ENCODE measurements around the gene CEP55. TPM values are rescaled to one million over a fixed set of nuclear protein-coding genes. Genes with fewer than 3 reads are reported as not detected.

The CEP55 gene
- total and polyA plus RNA-seq, 2 of the 8 experiments (the other 6 are each of a cell fraction or from before 2014, with no cell fraction given): 7.0 to 19.6 TPM

- Histone ChIP-seq H3K56ac (replicated peaks; ENCODE audit: insufficient read length, low read depth, low read length) (no peak overlapping the region), H2BK20ac (ENCODE audit: low read length) (no peak overlapping the region), H4K20me1 (replicated peaks in 1 of 2; ENCODE audit: control insufficient read depth in 1 of 2, insufficient read depth in 2 of 2, low read length in 2 of 2) (no peaks in the 10 kb centered on the region), H2BK5ac (ENCODE audit: low read depth, low read length) (no peak overlapping the region), H2BK12ac (ENCODE audit: low read depth, low read length) (no peak overlapping the region), H4K8ac (ENCODE audit: extremely low read depth, insufficient read depth, low read length) (no peak overlapping the region), H2BK15ac (ENCODE audit: low read length) (no peak overlapping the region), H3K18ac (ENCODE audit: extremely low read depth, low read length) (no peak overlapping the region), H2AK5ac (ENCODE audit: low read depth, low read length) (no peak overlapping the region), H3K79me1 (ENCODE audit: low read depth, low read length) (no peaks in the 10 kb centered on the region), H2BK120ac (replicated peaks; ENCODE audit: low read depth, low read length) (no peak overlapping the region), H3K4me2 (ENCODE audit: insufficient read depth in 1 of 2, low read depth in 2 of 2, low read length in 2 of 2) (no peak overlapping the region), H3K27me3 (replicated peaks in 1 of 4; ENCODE audit: control insufficient read depth in 3 of 4, extremely low read depth in 1 of 4, insufficient read depth in 3 of 4, low read length in 3 of 4) (no peaks in the 10 kb centered on the region), H3K23me2 (ENCODE audit: low read depth, low read length) (no peaks in the 10 kb centered on the region), H3K4me3 (ENCODE audit: extremely low read depth in 1 of 4, insufficient read depth in 2 of 4, low read depth in 3 of 4, low read length in 4 of 4) (no peak overlapping the region), H3K79me2 (ENCODE audit: control insufficient read depth in 1 of 2, insufficient read depth in 2 of 2, low read length in 2 of 2) (peaks cover 0 to 14% of the 10 kb centered on the region in 2 experiments; a peak in 1 of 4 replicates), H3K36me3 (ENCODE audit: control insufficient read depth in 2 of 4, insufficient read depth in 4 of 4, low read length in 3 of 4) (peaks cover 0 to 32% (median 17%) of the 10 kb centered on the region in 4 experiments; a peak in 5 of 8 replicates), H3K9me3 (ENCODE audit: insufficient read depth in 2 of 2, low read depth in 1 of 2, low read length in 1 of 2) (no peaks in the 10 kb centered on the region), H3K4me1 (replicated peaks in 1 of 4; ENCODE audit: control insufficient read depth in 3 of 4, insufficient read depth in 4 of 4, low read length in 3 of 4) (no peaks in the 10 kb centered on the region), H3K9ac (replicated peaks in 1 of 4; ENCODE audit: extremely low read depth in 1 of 4, low read depth in 3 of 4, low read length in 3 of 4) (no peak overlapping the region), H4K5ac (ENCODE audit: insufficient read length, low read depth, low read length) (no peak overlapping the region), H3K14ac (ENCODE audit: insufficient read length) (no peak overlapping the region), H3K23ac (ENCODE audit: insufficient read length) (no peak overlapping the region), H2AFZ (ENCODE audit: low read length) (no peak overlapping the region), H3K4ac (replicated peaks; ENCODE audit: insufficient read length, low read depth, low read length) (no peak overlapping the region), H4K91ac (replicated peaks; ENCODE audit: insufficient read length, low read length) (no peak overlapping the region), H3K27ac (ENCODE audit: low read depth, low read length) (no peak overlapping the region)
- CTCF ChIA-PET (ENCODE audit: partially characterized antibody): interaction anchor here (1.4 to 4.8 kb wide), 5 partner anchors 9 to 145 kb away, joined by 3 to 30 read pairs (median 15); partner anchors contain the start of gene MYOF
- DNase-seq (ENCODE audit: low read depth in 1 of 2, low spot score in 2 of 2): no peak
- POLR2A ChIA-PET (ENCODE audit: partially characterized antibody): no interaction called here
- TF ChIP-seq NANOG (IDR thresholded peaks at IDR 0.05; ENCODE audit: insufficient read depth, low read depth, low read length, poor library complexity, severe bottlenecking) (no peak), FOSL1 (IDR thresholded peaks at IDR 0.05; ENCODE audit: insufficient read depth, low read depth, low read length) (no peak), POLR2A (IDR thresholded peaks at IDR 0.05; ENCODE audit: control extremely low read depth in 1 of 2, low read depth in 2 of 2, low read length in 2 of 2) (no peak), TAF1 (IDR thresholded peaks at IDR 0.05; ENCODE audit: low read depth, low read length) (no peak), SP2 (IDR thresholded peaks at IDR 0.05; ENCODE audit: low read length) (no peak), BRCA1 (IDR thresholded peaks at IDR 0.05; ENCODE audit: low read depth, low read length) (no peak), POU5F1 (IDR thresholded peaks at IDR 0.05; ENCODE audit: low read depth, low read length) (no peak)
- WGBS, 2 experiments (ENCODE audit: extremely low coverage in 1 of 2, insufficient coverage in 1 of 2, insufficient read length in 1 of 2, insufficient replicate concordance in 2 of 2, low coverage in 1 of 2, low lambda C conversion rate in 2 of 2, missing lambda C conversion rate in 1 of 2): 89% methylated on average over 6 of the region's 6 CpGs; no CpG with 5 or more reads in 1 of the 2 experiments
- no peak for FAIRE-seq
Measured at GRCh38 chr10:93503075-93503474, 6.7 kb downstream of the CEP55 start.

All from H1 (cell line).